Left ventricle myocardium inferior (tissue), 1 donor: ENCODE data around the gene MN1. TPM values are rescaled to one million over a fixed set of nuclear protein-coding genes. Genes with fewer than 3 reads are reported as not detected.
A peak's percentile ranks its signal among the peaks of the same experiment; 100 is the strongest.

Experiments used
- DNase-seq: peaks from one replicate; pipeline ENCODE4 v3.0.0-alpha.2; 2020
- H3K27ac ChIP-seq: fragments of 200-600 bp; replicated peaks from 2 replicates; pipeline ENCODE4 v1.8.0; 2021
- H3K27me3 ChIP-seq: fragments of 200-600 bp; 2 replicates; pipeline ENCODE4 v1.8.0; 2021; ENCODE audit warnings: low read depth
- H3K36me3 ChIP-seq: fragments of 200-600 bp; 2 replicates; pipeline ENCODE4 v1.8.0; 2021
- H3K4me1 ChIP-seq: fragments of 200-600 bp; 2 replicates; pipeline ENCODE4 v1.8.0; 2021
- H3K4me3 ChIP-seq: fragments of 200-600 bp; 2 replicates; pipeline ENCODE4 v1.8.0; 2021; ENCODE audit warnings: mild to moderate bottlenecking, moderate library complexity
- H3K9me3 ChIP-seq: fragments of 200-600 bp; replicated peaks from 2 replicates; pipeline ENCODE4 v1.8.0; 2021
- intact Hi-C: fragments of 100-400 bp; cut with micrococcal nuclease; formaldehyde crosslinking; loops from one replicate; pipeline ENCODE4 v1.11.0; 2022
- total RNA-seq: library from RNA; stranded (reverse); fragmentation: NEBNext Ultra II Directional; extraction: Animal tissue kit (Norgen Biotek cat#: 25700); gene quantifications from one replicate; pipeline ENCODE4 v1.2.1, GENCODE V29; 2021
- TF ChIP-seq, protein P1 (sequence below): fragments of 200-600 bp; IDR thresholded peaks from 2 replicates; pipeline ENCODE4 v1.8.0; 2021; ENCODE audit warnings: antibody characterized with exemption, mild to moderate bottlenecking, borderline replicate concordance
- donor health status: DM: no; HTN: yes; CAD: no; lungs with severe emphysema.

Gene MN1
- total RNA-seq, 1 donor from 2014 or later: 7.7 TPM

- no peak for DNase-seq
- intact Hi-C loops: no loop called here
- H3K9me3 ChIP-seq: peaks cover 9% of the 10 kb centered on the region
Measured at GRCh38 chr22:27709919-27710675, 91.5 kb downstream of the MN1 start.

GRCh38 chr22:27706489-27706888, 95.1 kb downstream of the MN1 start:
- no peak for DNase-seq
- Histone ChIP-seq H3K4me3 (no peak overlapping the region), H3K27ac (no peak overlapping the region), H3K27me3 (no peaks in the 10 kb centered on the region), H3K9me3 (peaks cover 23% of the 10 kb centered on the region), H3K36me3 (no peaks in the 10 kb centered on the region), H3K4me1 (no peaks in the 10 kb centered on the region)
- intact Hi-C loops: no loop called here
- TF ChIP-seq, protein P1, sequence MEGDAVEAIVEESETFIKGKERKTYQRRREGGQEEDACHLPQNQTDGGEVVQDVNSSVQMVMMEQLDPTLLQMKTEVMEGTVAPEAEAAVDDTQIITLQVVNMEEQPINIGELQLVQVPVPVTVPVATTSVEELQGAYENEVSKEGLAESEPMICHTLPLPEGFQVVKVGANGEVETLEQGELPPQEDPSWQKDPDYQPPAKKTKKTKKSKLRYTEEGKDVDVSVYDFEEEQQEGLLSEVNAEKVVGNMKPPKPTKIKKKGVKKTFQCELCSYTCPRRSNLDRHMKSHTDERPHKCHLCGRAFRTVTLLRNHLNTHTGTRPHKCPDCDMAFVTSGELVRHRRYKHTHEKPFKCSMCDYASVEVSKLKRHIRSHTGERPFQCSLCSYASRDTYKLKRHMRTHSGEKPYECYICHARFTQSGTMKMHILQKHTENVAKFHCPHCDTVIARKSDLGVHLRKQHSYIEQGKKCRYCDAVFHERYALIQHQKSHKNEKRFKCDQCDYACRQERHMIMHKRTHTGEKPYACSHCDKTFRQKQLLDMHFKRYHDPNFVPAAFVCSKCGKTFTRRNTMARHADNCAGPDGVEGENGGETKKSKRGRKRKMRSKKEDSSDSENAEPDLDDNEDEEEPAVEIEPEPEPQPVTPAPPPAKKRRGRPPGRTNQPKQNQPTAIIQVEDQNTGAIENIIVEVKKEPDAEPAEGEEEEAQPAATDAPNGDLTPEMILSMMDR: no peak

More at GRCh38 chr22:27709919-27710675, 91.5 kb downstream of the MN1 start:
- H3K4me1 ChIP-seq: no peaks in the 10 kb centered on the region
- TF ChIP-seq, protein P1: no peak
- no peaks in the 10 kb centered on the region for H3K36me3 ChIP-seq
- H3K27me3 ChIP-seq: peaks cover 1% of the 10 kb centered on the region
- H3K4me3 ChIP-seq: no peak overlapping the region
- no peak overlapping the region for H3K27ac ChIP-seq

DNA sequence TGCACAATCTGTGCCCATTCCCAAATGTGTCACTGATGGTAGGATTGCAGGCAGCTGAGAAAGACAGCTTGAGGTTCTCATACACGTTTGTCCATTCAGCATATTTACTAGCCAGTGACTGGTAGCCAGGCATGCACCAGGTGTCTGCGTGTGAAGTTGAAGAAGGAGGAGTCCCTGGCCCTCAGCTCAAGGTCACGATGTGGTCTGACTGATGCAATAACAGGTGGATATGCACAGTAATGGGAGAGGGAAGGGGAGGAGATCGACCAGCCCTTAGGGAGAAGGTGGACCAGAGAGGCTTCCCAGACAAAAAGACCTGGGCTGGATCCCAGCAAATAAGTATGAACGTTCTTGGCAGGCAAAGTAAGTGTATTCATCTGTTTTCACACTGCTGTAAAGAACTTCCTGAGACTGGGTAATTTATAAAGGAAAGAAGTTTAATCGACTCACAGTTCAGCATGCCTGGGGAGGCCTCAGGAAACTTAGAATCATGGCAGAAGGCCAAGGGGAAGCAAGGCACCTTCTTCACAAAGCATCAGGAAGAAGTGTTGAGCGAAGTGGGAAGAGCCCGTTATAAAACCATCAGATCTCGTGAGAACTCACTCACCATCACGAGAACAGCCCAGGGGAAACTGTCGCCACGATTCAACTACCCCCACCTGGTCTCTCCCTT, 96.0 kb downstream of the MN1 start:
- Histone ChIP-seq H3K27me3 (no peaks in the 10 kb centered on the region), H3K36me3 (no peaks in the 10 kb centered on the region), H3K4me3 (no peak overlapping the region), H3K4me1 (no peaks in the 10 kb centered on the region), H3K9me3 (peaks cover 23% of the 10 kb centered on the region), H3K27ac (peak overlapping the region; percentile 23)
- DNase-seq: no peak
- TF ChIP-seq, protein P1: no peak
- intact Hi-C loops: no loop called here

DNA sequence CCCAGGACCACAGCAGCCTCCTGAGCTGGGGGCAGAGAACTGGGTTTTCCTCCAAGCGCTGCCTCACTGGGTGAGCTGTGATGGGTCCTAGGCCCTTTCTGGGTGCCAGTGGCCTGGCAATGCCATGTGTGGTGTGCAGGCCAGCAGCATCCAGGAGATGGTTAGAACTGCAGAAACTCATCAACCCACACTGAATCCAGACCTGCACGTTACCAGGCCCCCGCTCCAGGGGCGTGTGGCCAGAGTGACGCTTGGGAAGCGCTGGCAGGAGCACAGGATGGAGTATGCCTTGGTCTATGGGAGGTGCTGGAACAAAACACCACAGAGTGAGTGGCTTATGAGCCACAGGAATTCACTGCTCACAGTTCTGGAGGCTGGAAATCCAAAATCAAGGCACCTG, 97.0 kb downstream of the MN1 start:
- Histone ChIP-seq H3K9me3 (peaks cover 23% of the 10 kb centered on the region), H3K27ac (no peak overlapping the region), H3K36me3 (no peaks in the 10 kb centered on the region), H3K4me1 (no peaks in the 10 kb centered on the region), H3K27me3 (no peaks in the 10 kb centered on the region), H3K4me3 (no peak overlapping the region)
- no peak for DNase-seq
- TF ChIP-seq, protein P1: no peak
- intact Hi-C loops: no loop called here

- Histone ChIP-seq H3K27ac (no peak overlapping the region), H3K4me1 (no peaks in the 10 kb centered on the region), H3K36me3 (no peaks in the 10 kb centered on the region), H3K27me3 (no peaks in the 10 kb centered on the region), H3K4me3 (no peak overlapping the region), H3K9me3 (peaks cover 24% of the 10 kb centered on the region)
- TF ChIP-seq, protein P1: no peak
- DNase-seq: no peak
- intact Hi-C loops: no loop called here
Measured at GRCh38 chr22:27699383-27700019, 102.1 kb downstream of the MN1 start.
